NCI-H2227 (cell line): ENCODE measurements around the gene CTDSP2.
"Not testable (repeated sequence)": the region's sequence is repeated elsewhere in the genome, so short reads cannot be mapped to it uniquely, and the experiment has no call there.

Experiments
- DNase-seq: peaks from one replicate; lab custom pipeline; 2025; ENCODE audit not compliant: unreplicated experiment; lab: John Stamatoyannopoulos, UW

The CTDSP2 gene

GRCh38 chr12:57836442-57837375, 9.8 kb downstream of the CTDSP2 start:
- no peak for DNase-seq

- DNase-seq: no peak
Observed at GRCh38 chr12:57835366-57836288, 10.9 kb downstream of the CTDSP2 start.

- no peak for DNase-seq
Observed at GRCh38 chr12:57834086-57834876, 12.2 kb downstream of the CTDSP2 start.

- DNase-seq: no peak
Observed at GRCh38 chr12:57833672-57834071, 12.9 kb downstream of the CTDSP2 start.

- DNase-seq: no peak
Observed at GRCh38 chr12:57832966-57833365, 13.6 kb downstream of the CTDSP2 start.

- DNase-seq: no peak
Observed at GRCh38 chr12:57830393-57830792, 16.1 kb downstream of the CTDSP2 start.

- DNase-seq: no peak
Observed at GRCh38 chr12:57829025-57829777, 17.3 kb downstream of the CTDSP2 start.

GRCh38 chr12:57826966-57827365, 19.6 kb downstream of the CTDSP2 start:
- DNase-seq: no peak

GRCh38 chr12:57826400-57826799, 20.1 kb downstream of the CTDSP2 start:
- no peak for DNase-seq

GRCh38 chr12:57825451-57825850, 21.1 kb downstream of the CTDSP2 start:
- DNase-seq: no peak

- no peak for DNase-seq
Observed at GRCh38 chr12:57823908-57824640, 22.5 kb downstream of the CTDSP2 start.

- no peak for DNase-seq
Observed at GRCh38 chr12:57823131-57823907, 23.2 kb downstream of the CTDSP2 start.

GRCh38 chr12:57822392-57823130, 24.0 kb downstream of the CTDSP2 start:
- DNase-seq: no peak

GRCh38 chr12:57821474-57822214, 24.9 kb downstream of the CTDSP2 start:
- DNase-seq: no peak

- DNase-seq: not testable (repeated sequence)
Observed at GRCh38 chr12:57821015-57821414, 25.5 kb downstream of the CTDSP2 start.

- DNase-seq: not testable (repeated sequence)
Observed at GRCh38 chr12:57820119-57820518, 26.4 kb downstream of the CTDSP2 start.

GRCh38 chr12:57817990-57818331, 28.6 kb downstream of the CTDSP2 start:
- DNase-seq: not testable (repeated sequence)
